ENCODE data around the gene RAB35. TPM values are rescaled to one million over a fixed set of nuclear protein-coding genes. Genes with fewer than 3 reads are reported as not detected.

RAB35 gene
- total RNA-seq, 2 donors from 2014 or later: 4.0 to 7.0 TPM

- DNase-seq (no peak), ATAC-seq (no peak)
- Histone ChIP-seq H3K36me3 (replicated peaks in 1 of 2; ENCODE audit: insufficient read depth in 1 of 2, low read depth in 2 of 2) (peaks cover 0 to 18% of the 10 kb centered on the region in 2 donors), H3K9me3 (no peaks in the 10 kb centered on the region), H3K27ac (no peak overlapping the region), H3K4me1 (no peaks in the 10 kb centered on the region), H3K4me3 (no peak overlapping the region), H3K27me3 (no peaks in the 10 kb centered on the region)
- WGBS, 2 donors: 65 to 81% methylated on average over 3 to 9 of the region's 9 CpGs
- intact Hi-C loops (cut with DNase I): no loop called here
- no peak for TF ChIP-seq POLR2A (IDR thresholded peaks at IDR 0.05)
- no peak for TF ChIP-seq CTCF (IDR thresholded peaks at IDR 0.05)
Observed at GRCh38 chr12:120094485-120094884, 22.1 kb downstream of the RAB35 start.

GRCh38 chr12:120093592-120094355, 22.8 kb downstream of the RAB35 start:
- no peaks in the 10 kb centered on the region for H3K27me3 ChIP-seq
- TF ChIP-seq POLR2A (IDR thresholded peaks at IDR 0.05): no peak
- no peak for TF ChIP-seq CTCF (IDR thresholded peaks at IDR 0.05)
- DNase-seq (peak in 1 of 4 donors; percentile 25), ATAC-seq (no peak)
- peaks cover 0 to 16% of the 10 kb centered on the region in 2 donors for H3K36me3 ChIP-seq (replicated peaks in 1 of 2; ENCODE audit: insufficient read depth in 1 of 2, low read depth in 2 of 2)
- no peak overlapping the region for H3K4me3 ChIP-seq
- H3K9me3 ChIP-seq: no peaks in the 10 kb centered on the region
- no peaks in the 10 kb centered on the region for H3K4me1 ChIP-seq
- intact Hi-C loops (cut with DNase I): no loop called here
- 66 to 84% methylated on average over 12 to 16 of the region's 17 CpGs for WGBS, 2 donors
- H3K27ac ChIP-seq: no peak overlapping the region

- TF ChIP-seq CTCF (IDR thresholded peaks at IDR 0.05) (no peak), POLR2A (IDR thresholded peaks at IDR 0.05) (no peak)
- no peaks in the 10 kb centered on the region for H3K4me1 ChIP-seq
- intact Hi-C loops (cut with DNase I): no loop called here
- no peaks in the 10 kb centered on the region for H3K27me3 ChIP-seq
- no peak overlapping the region for H3K4me3 ChIP-seq
- 94% methylated on average over 2 of the region's 4 CpGs; no CpG with 5 or more reads in 1 of the 2 donors for WGBS, 2 donors
- DNase-seq (no peak), ATAC-seq (no peak)
- peaks cover 0 to 12% of the 10 kb centered on the region in 2 donors for H3K36me3 ChIP-seq (replicated peaks in 1 of 2; ENCODE audit: insufficient read depth in 1 of 2, low read depth in 2 of 2)
- no peaks in the 10 kb centered on the region for H3K9me3 ChIP-seq
- no peak overlapping the region for H3K27ac ChIP-seq
Observed at GRCh38 chr12:120093336-120093591, 23.3 kb downstream of the RAB35 start.

GRCh38 chr12:120092551-120093335, 23.8 kb downstream of the RAB35 start:
- 88 to 94% methylated on average over 19 to 23 of the region's 23 CpGs for WGBS, 2 donors
- TF ChIP-seq CTCF (IDR thresholded peaks at IDR 0.05) (no peak), POLR2A (IDR thresholded peaks at IDR 0.05) (no peak)
- intact Hi-C loops (cut with DNase I): no loop called here
- DNase-seq: no peak
- no peak for ATAC-seq
- no peaks in the 10 kb centered on the region for H3K27me3 ChIP-seq
- H3K4me3 ChIP-seq: no peak overlapping the region
- H3K4me1 ChIP-seq: peaks cover 2% of the 10 kb centered on the region
- no peak overlapping the region for H3K27ac ChIP-seq
- H3K9me3 ChIP-seq: no peaks in the 10 kb centered on the region
- H3K36me3 ChIP-seq (replicated peaks in 1 of 2; ENCODE audit: insufficient read depth in 1 of 2, low read depth in 2 of 2): peaks cover 0 to 10% of the 10 kb centered on the region in 2 donors
